ENCODE results near the gene FGB. TPM values are rescaled to one million over a fixed set of nuclear protein-coding genes. Genes with fewer than 3 reads are reported as not detected.
"Not testable (repeated sequence)": the region's sequence is repeated elsewhere in the genome, so short reads cannot be mapped to it uniquely, and the experiment has no call there.

FGB gene
- total and polyA plus RNA-seq, 9 of the 15 experiments (the other 6 are each of a cell fraction or from before 2014, with no cell fraction given) = 0.07 to 1.9 (median 0.13) TPM; not detected in 6

- no peak overlapping the region for H3K4me3 ChIP-seq
- H3K4me1 ChIP-seq (replicated peaks in 1 of 2; ENCODE audit: control insufficient read depth in 2 of 2, insufficient read depth in 2 of 2, low read length in 2 of 2) = no peaks in the 10 kb centered on the region
- H3K9ac ChIP-seq (ENCODE audit: insufficient read depth in 1 of 2, low read depth in 2 of 2, low read length in 2 of 2) = no peak overlapping the region
- H3K27ac ChIP-seq (ENCODE audit: extremely low read depth, low read depth, low read length) = no peak overlapping the region
- no peak for FAIRE-seq
- 0 out of 5 replicates have a peak, but pooled peaks cover 0 to 2% of the 10 kb centered on the region in 2 experiments for H3K27me3 ChIP-seq (ENCODE audit: control insufficient read depth in 2 of 2, insufficient read depth in 2 of 2, low read length in 2 of 2)
- H3K9me3 ChIP-seq (replicated peaks; ENCODE audit: control insufficient read depth, insufficient read depth, low read depth, low read length) = no peaks in the 10 kb centered on the region
- H4K20me1 ChIP-seq (replicated peaks; ENCODE audit: control insufficient read depth, insufficient read depth, low read length) = no peaks in the 10 kb centered on the region
- TF ChIP-seq TSC22D4 (tag; IDR thresholded peaks at IDR 0.05) (no peak), SMARCB1 (IDR thresholded peaks at IDR 0.05; ENCODE audit: insufficient read length, low read depth) (no peak), SRF (CRISPR knock-in tag; IDR thresholded peaks at IDR 0.05) (no peak), ZNF408 (CRISPR knock-in tag; IDR thresholded peaks at IDR 0.05; ENCODE audit: low read depth) (no peak)
- H3K4me2 ChIP-seq (ENCODE audit: insufficient read depth, low read length) = no peak overlapping the region
- no peak overlapping the region for H2AFZ ChIP-seq (ENCODE audit: low read depth, low read length)
- in situ Hi-C loops (cut with MboI) = no loop called here
- no TSS peak for BruUV-seq (replicated peaks)
- intact Hi-C loops (cut with micrococcal nuclease) = no loop called here
- POLR2A ChIA-PET = no interaction called here
- no peaks in the 10 kb centered on the region for H3K79me2 ChIP-seq (ENCODE audit: control insufficient read depth, insufficient read depth, low read length)
- no peaks in the 10 kb centered on the region for H3K36me3 ChIP-seq (ENCODE audit: control insufficient read depth, insufficient read depth, low read length)
- CTCF ChIA-PET (ENCODE audit: low intra/inter-chr PET ratio) = no interaction called here
- no peak for DNase-seq (ENCODE audit: extremely low read depth in 1 of 4, low spot score in 3 of 4)
- WGBS (ENCODE audit: insufficient coverage, low coverage, missing lambda C conversion rate) = 0% methylated on average over 3 of the region's 3 CpGs
- H3K9me1 ChIP-seq (ENCODE audit: control insufficient read depth, insufficient read depth, low read length) = no peaks in the 10 kb centered on the region
- no peak for ATAC-seq
These were observed 29.1 kb downstream of the FGB start for GRCh38 chr4:154591890-154592289.

GRCh38 chr4:154593868-154594267, 31.1 kb downstream of the FGB start:
- no peaks in the 10 kb centered on the region for H3K79me2 ChIP-seq (ENCODE audit: control insufficient read depth, insufficient read depth, low read length)
- FAIRE-seq (no peak), ATAC-seq (no peak), DNase-seq (ENCODE audit: extremely low read depth in 1 of 4, low spot score in 3 of 4) (no peak)
- H3K4me3 ChIP-seq = no peak overlapping the region
- no peaks in the 10 kb centered on the region for H3K9me3 ChIP-seq (replicated peaks; ENCODE audit: control insufficient read depth, insufficient read depth, low read depth, low read length)
- H3K36me3 ChIP-seq (ENCODE audit: control insufficient read depth, insufficient read depth, low read length) = no peaks in the 10 kb centered on the region
- in situ Hi-C loops (cut with MboI) = no loop called here
- 4% methylated on average over 2 of the region's 2 CpGs for WGBS (ENCODE audit: insufficient coverage, low coverage, missing lambda C conversion rate)
- H2AFZ ChIP-seq (ENCODE audit: low read depth, low read length) = no peak overlapping the region
- H3K4me1 ChIP-seq (replicated peaks in 1 of 2; ENCODE audit: control insufficient read depth in 2 of 2, insufficient read depth in 2 of 2, low read length in 2 of 2) = no peaks in the 10 kb centered on the region
- BruUV-seq (replicated peaks) = no TSS peak
- no peak overlapping the region for H3K9ac ChIP-seq (ENCODE audit: insufficient read depth in 1 of 2, low read depth in 2 of 2, low read length in 2 of 2)
- H4K20me1 ChIP-seq (replicated peaks; ENCODE audit: control insufficient read depth, insufficient read depth, low read length) = no peaks in the 10 kb centered on the region
- H3K27me3 ChIP-seq (ENCODE audit: control insufficient read depth in 2 of 2, insufficient read depth in 2 of 2, low read length in 2 of 2) = 0 out of 5 replicates have a peak, but pooled peaks cover 1 to 4% of the 10 kb centered on the region in 2 experiments
- H3K4me2 ChIP-seq (ENCODE audit: insufficient read depth, low read length) = no peak overlapping the region
- ChIA-PET CTCF (ENCODE audit: low intra/inter-chr PET ratio) (no interaction called here), POLR2A (interaction anchor here (1.2 to 1.4 kb wide), 2 partner anchors 10 to 12 kb away, joined by 3 to 7 read pairs; no protein-coding TSS in a partner anchor)
- TF ChIP-seq RBM34 (IDR thresholded peaks at IDR 0.05; ENCODE audit: borderline replicate concordance, insufficient read depth, low read length) (no peak), PTTG1 (tag; IDR thresholded peaks at IDR 0.05; ENCODE audit: low read depth) (no peak), CHAMP1 (IDR thresholded peaks at IDR 0.05) (no peak)
- H3K9me1 ChIP-seq (ENCODE audit: control insufficient read depth, insufficient read depth, low read length) = no peaks in the 10 kb centered on the region
- intact Hi-C loops (cut with micrococcal nuclease) = no loop called here
- H3K27ac ChIP-seq (ENCODE audit: extremely low read depth, low read depth, low read length) = no peak overlapping the region

- BruUV-seq (replicated peaks); H3K9ac ChIP-seq (ENCODE audit: insufficient read depth in 1 of 2, low read depth in 2 of 2, low read length in 2 of 2); H3K9me3 ChIP-seq (replicated peaks; ENCODE audit: control insufficient read depth, insufficient read depth, low read depth, low read length); H3K27ac ChIP-seq (ENCODE audit: extremely low read depth, low read depth, low read length); FAIRE-seq; H3K9me1 ChIP-seq (ENCODE audit: control insufficient read depth, insufficient read depth, low read length); H3K4me3 ChIP-seq; H4K20me1 ChIP-seq (replicated peaks; ENCODE audit: control insufficient read depth, insufficient read depth, low read length); in situ Hi-C loops (cut with MboI); H3K4me2 ChIP-seq (ENCODE audit: insufficient read depth, low read length); ATAC-seq; intact Hi-C loops (cut with micrococcal nuclease); H2AFZ ChIP-seq (ENCODE audit: low read depth, low read length); H3K27me3 ChIP-seq (ENCODE audit: control insufficient read depth in 2 of 2, insufficient read depth in 2 of 2, low read length in 2 of 2); H3K79me2 ChIP-seq (ENCODE audit: control insufficient read depth, insufficient read depth, low read length); H3K4me1 ChIP-seq (replicated peaks in 1 of 2; ENCODE audit: control insufficient read depth in 2 of 2, insufficient read depth in 2 of 2, low read length in 2 of 2); CTCF ChIA-PET (ENCODE audit: low intra/inter-chr PET ratio); H3K36me3 ChIP-seq (ENCODE audit: control insufficient read depth, insufficient read depth, low read length); DNase-seq (ENCODE audit: extremely low read depth in 1 of 4, low spot score in 3 of 4): not testable (repeated sequence)
- 0% methylated on average over 3 of the region's 3 CpGs for WGBS (ENCODE audit: insufficient coverage, low coverage, missing lambda C conversion rate)
- POLR2A ChIA-PET = interaction anchor here (1.2 to 1.4 kb wide), 2 partner anchors 9 to 13 kb away, joined by 3 to 7 read pairs; no protein-coding TSS in a partner anchor
These were observed 31.5 kb downstream of the FGB start for GRCh38 chr4:154594343-154594742.

All from K562 (cell line).